ENCODE results near the gene MACF1.

DNA sequence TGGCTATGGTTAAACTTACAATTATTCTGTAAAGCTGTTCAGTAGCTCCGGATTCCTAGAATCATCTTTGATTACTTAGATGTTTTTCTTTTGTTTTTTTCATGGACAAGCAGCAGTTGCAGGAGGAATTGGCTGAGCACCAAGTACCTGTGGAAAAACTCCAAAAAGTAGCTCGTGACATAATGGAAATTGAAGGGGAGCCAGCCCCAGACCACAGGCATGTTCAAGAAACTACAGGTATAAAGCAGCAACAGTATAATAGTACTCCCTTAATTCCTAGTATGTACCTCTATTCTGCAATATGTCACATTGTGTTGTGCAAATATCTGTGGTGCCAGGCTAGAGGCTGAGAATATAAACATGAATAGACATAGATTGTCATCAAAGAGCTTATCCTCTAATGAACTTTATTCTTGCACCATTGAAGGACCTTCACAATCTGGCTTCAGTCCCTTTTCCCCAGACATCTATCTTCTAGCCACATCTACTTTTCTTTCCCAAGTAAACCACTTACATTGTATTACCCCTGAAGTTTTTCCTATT is 154.6 kb downstream of the MACF1 start:
- TF ChIP-seq, protein P1, sequence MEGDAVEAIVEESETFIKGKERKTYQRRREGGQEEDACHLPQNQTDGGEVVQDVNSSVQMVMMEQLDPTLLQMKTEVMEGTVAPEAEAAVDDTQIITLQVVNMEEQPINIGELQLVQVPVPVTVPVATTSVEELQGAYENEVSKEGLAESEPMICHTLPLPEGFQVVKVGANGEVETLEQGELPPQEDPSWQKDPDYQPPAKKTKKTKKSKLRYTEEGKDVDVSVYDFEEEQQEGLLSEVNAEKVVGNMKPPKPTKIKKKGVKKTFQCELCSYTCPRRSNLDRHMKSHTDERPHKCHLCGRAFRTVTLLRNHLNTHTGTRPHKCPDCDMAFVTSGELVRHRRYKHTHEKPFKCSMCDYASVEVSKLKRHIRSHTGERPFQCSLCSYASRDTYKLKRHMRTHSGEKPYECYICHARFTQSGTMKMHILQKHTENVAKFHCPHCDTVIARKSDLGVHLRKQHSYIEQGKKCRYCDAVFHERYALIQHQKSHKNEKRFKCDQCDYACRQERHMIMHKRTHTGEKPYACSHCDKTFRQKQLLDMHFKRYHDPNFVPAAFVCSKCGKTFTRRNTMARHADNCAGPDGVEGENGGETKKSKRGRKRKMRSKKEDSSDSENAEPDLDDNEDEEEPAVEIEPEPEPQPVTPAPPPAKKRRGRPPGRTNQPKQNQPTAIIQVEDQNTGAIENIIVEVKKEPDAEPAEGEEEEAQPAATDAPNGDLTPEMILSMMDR (conservative IDR thresholded peaks at IDR 0.05): no peak
- TF ChIP-seq EZH2 (IDR thresholded peaks at IDR 0.05; ENCODE audit: low read depth): no peak

Measured in PC-9 (cell line).